GM18508 (cell line): ENCODE results near the gene FTSJ3.

ENCODE experiments used
- ATAC-seq: cut with Tn5 transposase; IDR thresholded peaks from one replicate; pipeline ENCODE4 v1.9.1; 2021; ENCODE audit warnings: moderate number of reproducible peaks; ENCODE audit not compliant: insufficient read depth, unreplicated experiment

Gene FTSJ3

GRCh38 chr17:63830904-63831491 is 3.5 kb upstream of the FTSJ3 start:
- ATAC-seq, result no peak

DNA sequence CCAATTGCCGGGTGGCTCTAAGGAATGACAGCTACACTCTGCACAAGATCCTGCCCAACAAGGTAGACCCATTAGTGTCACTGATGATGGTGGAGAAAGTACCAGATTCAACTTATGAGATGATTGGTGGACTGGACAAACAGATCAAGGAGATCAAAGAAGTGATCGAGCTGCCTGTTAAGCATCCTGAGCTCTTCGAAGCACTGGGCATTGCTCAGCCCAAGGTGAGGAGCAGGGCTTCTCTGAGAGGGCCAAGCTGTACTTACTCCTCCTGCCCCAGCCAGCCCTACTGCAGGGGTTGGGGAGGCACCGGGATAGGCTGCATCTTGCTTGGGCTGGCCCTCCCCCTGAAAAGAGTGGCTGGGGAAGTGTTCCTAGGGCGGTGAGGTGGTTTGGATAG is 2.8 kb upstream of the FTSJ3 start:
- no peak for ATAC-seq

DNA sequence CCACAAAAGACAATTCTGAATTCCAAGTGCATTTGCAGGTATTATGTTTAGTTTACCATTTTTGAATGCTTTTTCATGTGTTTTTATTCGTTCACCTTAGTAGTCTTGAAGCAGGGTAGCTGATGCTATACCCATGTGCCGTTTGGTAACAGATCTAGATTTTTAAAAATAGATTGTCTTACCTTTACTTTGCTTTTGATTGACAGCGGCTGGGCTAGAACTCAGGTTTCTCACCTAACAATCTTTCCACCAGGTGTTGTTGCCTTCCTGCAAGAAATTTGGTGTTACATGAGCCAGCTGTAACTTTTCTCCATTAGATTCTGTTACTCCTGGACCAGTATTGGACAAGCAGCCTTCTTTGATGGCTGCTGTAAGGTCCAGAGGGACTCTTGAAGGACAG is 1.5 kb upstream of the FTSJ3 start:
- ATAC-seq, result no peak

- ATAC-seq, result no peak
These were observed 348 bp upstream of the FTSJ3 start for GRCh38 chr17:63827801-63828221.

DNA sequence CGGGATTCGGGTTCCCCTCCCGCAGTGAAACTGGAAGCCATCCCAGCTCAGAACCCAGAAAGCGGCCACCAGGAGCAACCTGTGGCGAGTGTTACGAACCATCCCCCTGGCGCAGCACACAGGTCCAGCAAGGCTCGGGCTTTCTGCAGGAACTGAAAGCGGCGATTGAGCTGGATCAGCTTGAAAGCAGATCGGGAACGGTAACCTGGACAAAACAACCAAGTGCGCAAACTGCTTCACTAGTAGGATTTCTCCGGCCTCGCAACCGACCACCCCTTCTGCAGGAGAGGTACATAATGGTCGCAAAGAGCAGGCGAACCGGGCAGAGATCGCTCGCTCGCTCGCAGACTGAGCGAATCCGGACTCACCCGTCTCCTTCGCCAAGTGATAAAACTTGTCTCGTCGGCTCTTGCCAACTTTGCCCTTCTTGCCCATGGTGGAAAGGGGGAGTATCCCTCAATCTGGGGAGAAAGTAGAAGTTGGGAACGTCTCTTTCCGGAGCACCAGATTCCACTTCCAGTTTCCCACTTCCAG is 928 bp downstream of the FTSJ3 start:
- no peak for ATAC-seq

GRCh38 chr17:63824362-63824761 is 3.1 kb downstream of the FTSJ3 start:
- no peak for ATAC-seq

DNA sequence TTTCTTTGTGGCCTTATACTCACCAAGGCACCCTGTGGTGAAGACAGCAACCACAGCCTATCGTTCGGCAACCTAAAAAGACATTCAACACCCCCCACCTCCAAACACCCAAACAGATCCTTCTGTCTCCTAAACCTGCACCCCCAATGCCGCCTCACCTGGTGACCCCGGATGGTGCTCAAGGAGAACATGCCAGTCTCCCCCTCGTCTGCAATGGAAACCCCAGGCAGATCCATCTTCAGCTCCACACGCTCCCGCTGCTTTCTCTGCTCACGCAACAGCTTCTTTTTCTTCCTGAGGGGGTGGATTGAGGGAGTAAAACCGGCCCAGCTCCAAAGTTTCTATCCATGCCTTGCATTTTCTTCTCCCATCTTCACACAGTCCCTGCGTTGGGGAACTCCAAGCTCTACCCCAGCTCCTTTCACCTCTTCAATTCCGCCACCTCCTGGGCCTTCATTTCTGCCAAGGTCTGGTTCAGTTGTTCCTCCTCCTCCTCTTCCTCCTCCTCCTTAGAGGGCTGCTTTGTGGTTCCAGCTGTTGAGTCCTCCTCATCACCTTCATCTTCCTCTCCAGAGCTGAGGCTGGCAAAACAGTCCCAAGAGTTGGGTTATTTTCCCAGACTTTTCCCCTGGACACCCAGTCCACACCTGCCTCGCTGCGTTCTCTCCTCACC is 3.7 kb downstream of the FTSJ3 start:
- ATAC-seq, result no peak

DNA sequence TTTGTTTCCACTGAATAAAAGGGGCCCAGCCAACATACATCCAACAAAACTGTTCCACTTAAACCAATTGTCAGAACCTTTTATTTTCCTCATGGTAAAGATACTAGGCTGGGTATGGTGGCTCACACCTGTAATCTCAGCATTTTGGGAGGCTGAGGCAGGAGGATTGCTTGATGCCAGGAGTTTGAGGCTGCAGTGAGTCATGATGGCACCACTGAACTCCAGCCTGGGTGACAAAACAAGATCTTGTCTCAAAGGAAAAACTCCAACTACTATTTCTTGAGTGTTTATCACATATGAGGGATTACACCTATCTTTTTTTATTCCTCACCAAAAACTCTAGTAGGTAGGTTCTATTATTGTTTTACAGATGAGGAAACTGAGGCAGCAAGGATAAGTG is 4.9 kb downstream of the FTSJ3 start:
- no peak for ATAC-seq

GRCh38 chr17:63821804-63822203 is 5.7 kb downstream of the FTSJ3 start:
- no peak for ATAC-seq

GRCh38 chr17:63820963-63821561 is 6.4 kb downstream of the FTSJ3 start:
- ATAC-seq, result no peak

DNA sequence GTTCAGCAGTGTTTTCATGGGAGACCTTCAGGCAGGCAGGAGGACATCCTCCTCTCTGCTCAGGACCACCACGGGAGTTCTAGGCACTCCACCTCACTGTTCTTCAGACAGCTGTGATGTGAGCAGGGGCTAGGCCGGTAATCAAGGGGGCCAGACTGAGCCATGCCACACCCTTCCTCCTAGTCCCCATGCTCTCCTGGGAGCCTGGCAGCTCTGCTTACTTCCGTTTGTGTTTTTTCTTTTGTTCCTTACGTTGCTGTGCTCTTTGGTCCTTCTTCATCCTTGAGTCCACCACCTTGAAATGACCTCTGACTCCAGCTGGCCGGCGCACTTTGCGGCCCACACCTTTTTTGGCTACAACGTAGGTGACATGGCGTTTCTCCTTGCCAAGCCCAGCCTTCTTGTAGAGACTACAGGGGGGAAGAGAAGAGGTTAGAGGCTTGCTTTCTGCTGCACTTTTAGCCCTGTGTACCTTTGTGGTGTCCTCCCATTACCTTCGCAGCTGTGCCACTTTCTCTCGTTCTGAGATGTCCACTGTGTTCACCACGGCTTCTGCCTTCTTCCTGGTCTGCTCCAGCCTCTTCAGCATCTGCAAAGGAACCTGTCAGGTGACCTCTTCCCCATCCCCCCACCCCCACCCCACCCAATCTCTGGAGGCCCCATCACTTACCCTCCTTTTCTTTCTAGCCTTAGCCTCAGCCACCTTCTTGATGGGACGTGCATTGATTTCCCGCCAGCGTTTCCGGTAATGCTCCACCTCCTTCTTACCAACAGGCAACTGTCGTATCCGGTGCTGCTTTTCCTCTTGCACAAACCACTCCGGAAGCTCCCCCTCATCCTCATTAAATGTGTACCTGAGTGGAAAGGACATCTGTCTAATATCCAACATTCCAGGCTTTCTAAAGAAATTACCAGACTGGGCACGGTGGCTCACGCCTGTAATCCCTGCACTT is 7.6 kb downstream of the FTSJ3 start:
- ATAC-seq, result no peak

GRCh38 chr17:63819131-63819530 is 8.3 kb downstream of the FTSJ3 start:
- no peak for ATAC-seq

DNA sequence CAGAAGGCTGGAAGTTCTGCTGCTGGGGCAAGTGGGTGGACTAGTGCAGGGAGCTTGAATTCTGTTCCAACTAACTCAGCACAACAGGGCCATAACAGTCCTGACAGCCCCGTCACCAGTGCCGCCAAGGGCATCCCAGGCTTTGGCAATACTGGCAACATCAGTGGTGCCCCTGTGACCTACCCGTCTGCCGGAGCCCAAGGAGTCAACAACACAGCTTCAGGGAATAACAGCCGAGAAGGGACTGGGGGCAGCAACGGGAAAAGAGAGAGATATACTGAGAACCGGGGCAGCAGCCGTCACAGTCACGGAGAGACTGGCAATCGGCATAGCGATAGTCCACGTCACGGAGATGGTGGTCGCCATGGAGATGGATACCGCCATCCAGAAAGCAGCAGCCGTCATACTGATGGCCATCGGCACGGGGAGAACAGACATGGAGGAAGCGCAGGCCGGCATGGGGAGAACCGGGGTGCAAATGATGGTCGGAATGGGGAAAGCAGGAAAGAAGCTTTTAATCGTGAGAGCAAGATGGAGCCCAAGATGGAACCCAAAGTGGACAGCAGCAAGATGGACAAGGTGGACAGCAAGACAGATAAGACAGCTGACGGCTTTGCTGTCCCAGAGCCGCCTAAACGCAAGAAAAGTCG is 9.6 kb downstream of the FTSJ3 start:
- no peak for ATAC-seq

DNA sequence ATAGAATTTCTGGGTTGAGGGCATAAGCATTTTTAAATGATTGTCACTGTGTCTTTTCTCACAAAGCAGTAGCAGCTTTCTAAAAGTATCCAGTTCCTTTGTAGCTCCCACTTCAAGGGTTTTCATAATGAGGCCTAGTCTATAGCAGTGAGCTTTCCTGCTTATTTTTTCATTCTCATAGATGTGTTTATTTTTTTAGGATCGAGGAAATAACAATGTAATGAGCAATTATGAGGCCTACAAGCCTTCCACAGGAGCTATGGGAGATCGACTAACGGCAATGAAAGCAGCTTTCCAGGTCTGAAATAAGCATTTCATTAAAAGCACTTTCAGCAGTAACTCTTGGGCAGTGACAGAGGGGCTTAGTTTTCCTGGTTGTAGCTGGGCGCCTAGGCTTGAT is 10.8 kb downstream of the FTSJ3 start:
- ATAC-seq, result no peak

DNA sequence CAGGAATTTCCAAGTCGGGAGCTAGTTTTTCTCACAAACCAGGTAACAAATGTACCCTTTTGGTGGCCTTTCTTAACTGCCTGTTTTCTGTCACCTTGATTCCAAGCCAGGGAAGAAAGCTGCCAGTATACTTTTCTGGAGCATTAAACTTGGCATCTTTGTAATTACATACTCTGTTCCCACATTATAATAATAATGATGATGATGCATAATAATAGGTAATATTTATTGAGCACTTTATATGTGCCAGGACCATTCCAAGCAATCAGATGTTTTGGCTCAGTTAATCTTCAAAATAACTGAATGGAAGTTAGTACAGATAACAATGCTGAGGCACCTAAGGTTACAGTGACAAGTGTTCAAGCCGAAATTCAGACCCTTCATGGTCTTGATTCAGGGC is 11.3 kb downstream of the FTSJ3 start:
- ATAC-seq, result no peak

DNA sequence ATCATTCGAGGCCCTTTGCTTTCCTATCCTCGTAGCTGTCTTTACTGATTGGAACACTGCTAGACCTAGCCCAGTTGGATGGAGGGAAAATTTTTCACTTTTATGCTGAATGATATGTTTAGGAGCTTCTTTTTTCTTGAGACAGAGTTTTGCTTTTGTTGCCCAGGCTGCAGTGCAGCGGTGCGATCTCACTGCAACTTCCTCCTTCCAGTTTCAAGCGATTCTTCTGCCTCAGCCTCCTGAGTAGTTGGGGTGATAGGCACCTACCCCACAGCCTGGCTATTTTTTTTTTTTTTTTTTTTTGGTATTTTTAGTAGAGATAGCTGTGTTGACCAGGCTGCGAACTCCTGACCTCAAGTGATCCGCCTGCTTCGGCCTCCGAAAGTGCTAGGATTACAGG is 17.5 kb downstream of the FTSJ3 start:
- ATAC-seq, result no peak

- ATAC-seq, result no peak
These were observed 21.9 kb downstream of the FTSJ3 start for GRCh38 chr17:63805591-63805990.

GRCh38 chr17:63804328-63804727 is 23.1 kb downstream of the FTSJ3 start:
- ATAC-seq, result no peak

- ATAC-seq, result no peak
These were observed 26.7 kb downstream of the FTSJ3 start for GRCh38 chr17:63800783-63801182.

- no peak for ATAC-seq
These were observed 28.8 kb downstream of the FTSJ3 start for GRCh38 chr17:63798572-63799106.
